NCI-H526 (cell line): ENCODE results near the gene LRRC31.

Experiments
- DNase-seq, 2 experiments: peaks; one replicate each; lab custom pipeline; 2025; lab: John Stamatoyannopoulos, UW

LRRC31 gene

GRCh38 chr3:169813278-169813677, 56.5 kb downstream of the LRRC31 start:
- DNase-seq: no peak

- DNase-seq: peak; percentile 50 to 89
Observed at GRCh38 chr3:169812332-169813235, 57.2 kb downstream of the LRRC31 start, which contains the start of the genes LRRC34 and LRRIQ4. Gene LRRC34, minus strand, starts transcription at chr3:169812904. Its CDS starts 356 bp downstream, at chr3:169812548. Gene LRRIQ4, plus strand, starts transcription at chr3:169812870. Its CDS starts 9,052 bp downstream, at chr3:169821922.

- peak; percentile 20 to 66 for DNase-seq
Observed at GRCh38 chr3:169811631-169812331, 58.0 kb downstream of the LRRC31 start.

GRCh38 chr3:169809230-169809795, 60.4 kb downstream of the LRRC31 start:
- DNase-seq: no peak

- no peak for DNase-seq
Observed at GRCh38 chr3:169804681-169805080, 65.1 kb downstream of the LRRC31 start.

GRCh38 chr3:169792359-169792758, 77.4 kb downstream of the LRRC31 start:
- DNase-seq: no peak

GRCh38 chr3:169790687-169791429, 78.9 kb downstream of the LRRC31 start:
- no peak for DNase-seq

- DNase-seq: peak; percentile 30 to 31
Observed at GRCh38 chr3:169790219-169790618, 79.5 kb downstream of the LRRC31 start.
